Activated CD4-positive, CD25-positive, alpha-beta regulatory T cell treated with anti-CD3 and anti-CD28 coated beads, Interleukin-2, amount 50 U/mL, for 72 hours (primary cell): ENCODE results near the gene MX2.
"Not testable (repeated sequence)": the region's sequence is repeated elsewhere in the genome, so short reads cannot be mapped to it uniquely, and the experiment has no call there.

ENCODE experiments used
- DNase-seq: peaks from one replicate; pipeline ENCODE4 v3.0.0; 2021

Gene MX2

DNA sequence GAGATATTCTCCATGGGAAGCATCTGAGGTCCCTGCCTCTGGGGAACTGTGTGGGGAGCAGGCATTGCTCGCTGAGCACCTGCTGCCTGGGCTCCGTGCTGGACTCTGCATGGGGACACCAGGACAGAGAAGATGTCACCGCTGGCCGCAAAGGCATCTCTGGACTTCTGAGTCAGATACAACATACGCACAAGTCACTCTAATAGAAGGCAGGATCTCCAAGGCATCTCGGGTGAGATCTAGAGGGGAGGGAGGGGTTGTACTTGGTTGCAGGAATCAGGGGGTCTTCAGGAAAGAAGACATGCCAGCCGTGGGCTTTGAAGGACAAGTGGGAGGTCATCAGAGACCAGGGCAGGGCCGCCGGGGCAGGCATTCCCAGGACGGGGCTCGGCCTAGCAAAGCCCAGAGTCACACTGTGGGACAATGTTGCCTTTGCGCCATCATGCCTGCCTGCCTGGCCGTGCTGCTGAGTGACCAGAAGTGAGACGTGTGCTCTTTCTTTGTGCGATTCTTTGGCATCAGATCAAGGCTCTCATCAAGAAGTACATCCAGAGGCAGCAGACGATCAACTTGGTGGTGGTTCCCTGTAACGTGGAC, 28.3 kb downstream of the MX2 start:
- no peak for DNase-seq

DNA sequence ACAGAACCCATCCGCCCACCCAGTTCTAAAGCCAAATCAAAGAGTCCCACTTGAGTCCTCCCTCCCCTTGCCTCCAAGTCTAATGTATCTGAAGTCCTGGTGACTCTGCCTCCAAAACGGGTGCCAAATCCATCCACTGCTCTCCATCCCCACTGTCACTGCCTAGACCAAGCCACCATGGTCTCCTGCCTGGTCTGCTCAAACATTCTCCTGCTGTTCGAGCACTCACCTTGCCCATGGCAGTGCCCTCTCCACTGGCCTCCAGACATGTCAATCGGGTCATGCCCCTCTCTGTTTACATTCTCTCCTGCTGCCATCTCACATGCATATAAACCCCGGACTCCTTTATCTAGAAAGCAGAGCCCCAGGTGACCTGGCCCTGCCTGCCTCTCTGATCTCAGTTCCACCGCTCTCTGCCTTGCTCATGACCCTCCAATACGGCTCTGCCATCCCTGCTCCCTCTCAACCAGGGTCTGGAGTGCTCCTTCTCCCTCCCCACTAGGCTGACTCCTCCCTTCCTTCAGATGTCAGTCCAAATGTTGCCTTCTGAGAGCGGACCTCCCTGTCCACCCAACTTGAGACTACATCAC, 32.1 kb downstream of the MX2 start:
- no peak for DNase-seq

DNA sequence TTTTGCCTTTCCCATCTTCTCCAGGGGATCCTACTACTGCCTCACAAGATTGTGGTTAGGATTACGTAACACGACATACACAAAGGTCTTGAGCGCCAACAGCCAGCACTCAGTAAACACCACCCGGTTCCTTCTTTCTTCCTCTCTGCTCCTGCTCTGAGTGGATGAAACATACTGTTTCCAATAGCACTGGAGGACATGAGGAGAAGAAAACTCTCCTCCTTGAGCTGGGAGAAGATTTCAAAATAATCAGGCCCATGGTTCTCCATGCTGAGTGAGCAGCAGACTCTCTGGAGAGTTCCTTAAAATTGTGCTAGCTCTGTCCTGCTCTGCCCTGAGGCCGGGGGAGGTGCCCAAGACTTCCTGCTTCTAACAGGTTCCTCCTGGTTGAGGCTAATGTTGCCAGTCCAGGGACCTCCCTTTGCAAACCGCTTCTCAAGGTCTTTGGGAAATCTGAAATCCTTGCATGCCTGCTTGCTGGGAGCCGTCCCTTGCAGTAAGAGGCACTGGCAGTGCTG, 34.8 kb downstream of the MX2 start:
- no peak for DNase-seq

- no peak for DNase-seq
Observed at GRCh38 chr21:41397471-41397891, 35.7 kb downstream of the MX2 start.

DNA sequence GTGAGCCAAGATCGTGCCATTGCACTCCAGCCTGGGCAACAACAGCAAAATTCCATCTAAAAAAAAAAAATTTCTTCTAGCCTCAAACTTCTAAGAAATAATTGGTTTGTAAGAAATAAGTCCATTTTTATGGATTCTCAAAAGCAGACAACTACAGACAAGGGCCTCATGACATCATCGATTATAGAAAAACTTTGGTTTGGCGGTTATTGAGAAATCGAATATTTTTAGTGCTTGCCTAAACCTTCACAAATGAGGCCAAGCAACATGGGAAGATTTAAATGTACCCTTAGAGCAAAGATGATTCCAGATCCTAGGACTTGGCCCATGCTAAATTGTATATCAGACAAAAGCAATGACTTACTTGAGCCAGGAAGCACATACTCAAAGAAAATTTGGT, 36.4 kb downstream of the MX2 start:
- DNase-seq, result no peak

- DNase-seq, result no peak
Observed at GRCh38 chr21:41398831-41399230, 37.0 kb downstream of the MX2 start.

DNA sequence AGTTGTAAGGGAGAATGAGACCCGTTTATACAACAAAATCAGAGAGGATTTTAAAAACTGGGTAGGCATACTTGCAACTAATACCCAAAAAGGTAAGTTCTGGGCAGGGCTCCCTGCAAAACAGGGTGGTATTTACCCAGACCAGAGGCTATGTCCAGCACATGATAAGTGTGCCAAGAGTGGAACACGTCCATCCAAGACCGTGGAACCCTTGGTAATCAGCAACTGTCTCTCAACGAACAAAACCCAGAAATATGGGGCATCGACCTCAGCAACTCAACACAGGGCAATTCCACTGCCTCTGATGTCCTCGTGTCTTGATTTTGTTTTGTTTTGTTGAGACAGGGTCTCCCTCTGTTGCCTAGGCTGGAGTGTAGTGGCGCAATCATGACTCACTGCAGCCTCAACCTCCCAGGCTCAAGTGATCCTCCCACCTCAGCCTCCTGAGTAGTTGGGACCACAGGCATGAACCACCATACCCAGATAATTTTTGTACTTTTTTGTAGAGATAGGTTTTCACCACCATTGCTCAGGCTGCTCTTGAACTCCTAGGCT, 37.5 kb downstream of the MX2 start:
- DNase-seq, result no peak

GRCh38 chr21:41402231-41402630, 40.4 kb downstream of the MX2 start:
- DNase-seq, result no peak

GRCh38 chr21:41402796-41403195, 41.0 kb downstream of the MX2 start:
- DNase-seq, result no peak

DNA sequence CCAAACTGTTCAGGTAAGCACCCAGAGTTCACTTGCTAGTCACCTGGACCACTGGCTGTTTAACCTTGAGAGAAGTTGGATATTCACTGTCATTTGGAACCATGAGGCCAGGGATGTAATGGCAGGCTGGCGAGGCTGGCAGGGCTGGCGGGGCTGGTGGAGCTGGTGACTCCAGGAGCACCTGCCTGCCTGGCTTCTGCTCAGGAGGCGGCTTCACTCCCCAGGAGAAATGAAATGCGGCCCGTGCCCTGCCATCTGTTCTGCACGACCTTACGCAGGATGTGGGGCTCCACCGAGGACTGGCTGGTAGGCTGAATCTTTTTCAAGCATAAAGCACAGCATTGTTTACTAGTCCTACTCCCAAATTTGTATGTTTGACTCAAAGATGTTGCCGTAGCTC, 41.5 kb downstream of the MX2 start:
- no peak for DNase-seq

DNA sequence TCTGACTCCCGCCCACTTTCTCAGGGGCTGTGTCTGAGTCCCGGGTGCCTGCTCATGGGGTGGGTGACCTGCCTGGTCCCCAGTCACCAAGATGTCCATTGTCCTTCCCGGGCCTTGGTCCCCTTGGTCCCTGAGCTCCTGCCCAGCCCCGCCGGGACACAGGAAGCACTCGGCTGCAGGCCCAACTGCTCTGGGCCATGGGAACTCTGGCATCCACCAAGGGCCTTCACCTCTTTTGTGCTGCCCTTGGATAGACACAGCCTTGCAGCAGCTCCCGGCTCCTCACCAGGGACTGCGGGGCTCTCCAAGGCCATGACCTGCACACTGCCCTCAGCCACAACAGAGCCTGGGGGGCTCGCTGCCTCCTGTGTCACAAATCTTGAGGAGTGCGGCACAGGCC, 42.1 kb downstream of the MX2 start:
- DNase-seq, result no peak

DNA sequence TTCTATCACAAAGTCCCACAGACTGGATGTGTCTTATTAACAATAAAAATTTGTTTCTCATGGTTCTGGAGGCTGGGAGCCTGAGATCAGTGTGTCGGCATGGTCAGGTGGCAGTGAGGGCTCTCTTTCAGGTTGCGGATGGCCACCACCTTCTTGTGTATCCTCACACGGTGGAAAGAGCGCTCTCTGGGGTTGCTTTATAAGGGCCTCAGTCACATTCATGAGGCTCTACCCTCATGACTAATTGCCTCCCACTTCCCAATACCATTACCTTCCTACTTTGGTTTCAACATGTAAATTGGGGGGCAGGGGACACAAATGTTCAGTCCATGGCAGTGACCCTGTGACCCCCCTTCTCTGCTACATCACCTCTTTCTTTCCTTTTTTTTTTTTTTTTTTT, 43.5 kb downstream of the MX2 start:
- no peak for DNase-seq

DNA sequence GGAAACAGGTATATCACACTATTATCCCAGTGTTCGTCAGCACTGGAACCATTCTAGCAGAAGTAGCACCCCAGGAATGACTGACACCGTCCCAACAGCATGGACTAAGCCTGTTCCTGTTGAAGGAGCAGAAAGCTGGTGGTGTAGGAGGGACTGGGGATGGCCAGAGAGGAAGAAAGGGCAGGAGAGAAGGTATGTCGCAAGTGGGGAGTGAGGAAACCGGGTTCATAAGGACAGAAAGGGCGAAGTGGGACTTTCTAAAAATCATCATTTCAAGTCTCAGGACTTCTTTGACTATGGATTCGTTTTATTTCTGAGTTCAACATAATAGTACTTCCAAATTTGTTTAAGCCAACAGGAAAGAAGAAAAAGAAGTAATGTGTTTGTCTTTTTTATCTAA, 44.5 kb downstream of the MX2 start:
- no peak for DNase-seq

GRCh38 chr21:41407541-41408460, 46.0 kb downstream of the MX2 start:
- no peak for DNase-seq

DNA sequence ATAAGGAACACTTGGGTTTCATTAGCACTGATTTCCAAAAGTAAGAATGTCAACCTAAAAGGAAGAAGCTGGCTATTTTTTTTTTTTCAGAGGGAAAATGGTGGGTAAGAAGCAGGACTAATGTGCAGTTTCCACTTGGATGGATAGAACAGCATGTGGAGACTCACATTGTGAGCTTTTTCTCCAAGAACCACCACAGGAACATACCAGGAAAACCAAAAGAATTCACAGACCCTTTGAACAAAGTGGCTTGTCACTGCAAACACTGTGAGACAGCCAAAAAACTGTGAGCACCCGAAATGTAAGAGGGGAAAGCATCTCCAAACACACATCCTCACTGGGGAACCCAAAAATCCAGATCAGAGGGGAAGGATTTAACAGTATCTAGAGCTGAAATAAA, 48.5 kb downstream of the MX2 start:
- no peak for DNase-seq

DNA sequence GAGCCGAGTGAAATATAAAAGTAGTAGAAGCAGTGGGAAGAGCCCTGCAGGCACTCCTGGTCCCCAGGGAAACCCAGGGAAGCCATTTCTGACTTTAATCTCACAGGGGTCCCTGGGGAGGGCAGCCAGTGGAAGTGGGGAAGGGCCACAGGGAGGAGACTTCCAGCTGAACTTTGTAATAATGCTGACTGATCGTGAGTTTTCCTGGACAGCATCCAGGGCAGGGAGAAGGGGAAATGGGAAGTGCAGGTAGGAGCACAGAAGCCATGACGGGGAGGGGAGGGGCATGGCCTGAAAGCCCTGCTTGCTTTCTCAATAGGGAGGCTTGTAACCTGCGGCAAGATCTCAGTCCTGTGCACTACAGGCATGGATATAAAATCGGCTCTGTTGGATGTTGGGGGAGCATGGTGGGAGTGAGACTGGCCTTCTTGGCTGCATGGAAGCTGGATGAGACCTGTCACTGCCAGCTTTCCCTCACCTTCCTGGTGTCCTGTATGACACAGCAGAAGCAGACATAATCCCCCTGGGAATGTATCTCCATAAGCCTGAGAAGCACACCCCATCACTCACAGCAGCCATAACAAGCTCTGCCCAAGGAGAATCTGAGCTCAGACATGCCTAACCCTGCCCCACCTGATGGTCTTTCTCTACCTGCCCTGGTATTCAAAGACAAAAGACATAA, 49.1 kb downstream of the MX2 start:
- no peak for DNase-seq

- no peak for DNase-seq
Observed at GRCh38 chr21:41411449-41412089, 49.7 kb downstream of the MX2 start.

GRCh38 chr21:41417505-41417904, 55.7 kb downstream of the MX2 start:
- not testable (repeated sequence) for DNase-seq

DNA sequence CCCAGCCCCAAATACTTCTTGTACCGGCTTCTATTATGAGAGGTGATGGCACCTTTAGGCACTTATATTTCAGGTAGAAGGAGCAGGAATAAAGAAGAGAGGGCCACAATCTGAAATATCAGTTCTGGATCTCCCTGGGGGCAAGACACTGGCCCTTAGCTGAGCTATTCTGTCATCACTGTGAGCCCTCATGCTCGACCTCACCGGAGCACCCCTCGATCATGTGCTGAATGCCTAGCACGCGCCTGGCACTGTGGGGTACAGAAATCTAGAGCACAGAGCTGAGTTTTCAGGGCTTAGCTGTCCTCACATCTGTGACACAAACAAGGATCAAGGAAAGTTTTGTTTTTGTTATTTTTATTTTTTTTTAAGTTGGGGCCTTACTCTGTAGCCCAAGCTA, 56.6 kb downstream of the MX2 start:
- no peak for DNase-seq

DNA sequence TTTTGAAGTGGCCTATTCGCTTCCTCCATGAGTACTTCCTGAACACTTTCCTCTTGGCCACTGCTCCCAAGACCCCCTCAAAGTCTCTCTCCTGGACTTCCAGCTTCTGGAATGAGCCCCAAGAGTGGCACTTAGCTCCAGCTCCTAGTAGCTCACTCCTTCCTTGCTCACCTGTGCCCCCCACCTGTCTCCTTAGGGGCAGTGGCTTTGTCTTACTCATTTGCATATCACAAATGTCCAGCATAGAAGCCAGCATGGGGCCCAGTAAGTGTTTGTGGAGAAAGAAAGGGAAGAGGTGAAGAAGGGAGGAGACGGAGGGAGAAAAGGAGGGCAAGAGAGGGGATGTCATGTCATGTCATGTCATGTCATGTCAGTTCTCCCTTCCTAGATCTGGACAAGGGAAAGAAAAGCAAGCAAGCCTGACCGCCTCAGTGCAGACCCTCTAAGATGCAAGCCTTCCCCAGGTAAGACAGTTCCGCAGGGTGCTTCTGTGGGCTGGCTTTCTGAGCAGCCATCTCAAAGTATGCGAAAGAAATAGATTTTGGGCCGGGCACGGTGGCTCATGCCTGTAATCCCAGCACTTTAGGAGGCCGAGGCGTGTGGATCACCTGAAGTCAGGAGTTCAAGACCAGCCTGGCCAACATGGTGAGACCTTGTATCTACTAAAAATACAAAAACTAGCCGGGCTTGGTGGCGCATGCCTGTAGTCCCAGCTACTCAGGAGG, 57.3 kb downstream of the MX2 start:
- no peak for DNase-seq

GRCh38 chr21:41419921-41420862, 58.4 kb downstream of the MX2 start:
- peak; percentile 43 for DNase-seq
